Left renal pelvis (tissue), 4 donors: Measurements from ENCODE around the gene TMSB10. TPM values are rescaled to one million over a fixed set of nuclear protein-coding genes. Genes with fewer than 3 reads are reported as not detected.
"Not testable (repeated sequence)": the region's sequence is repeated elsewhere in the genome, so short reads cannot be mapped to it uniquely, and the experiment has no call there.

ENCODE experiments used
- DNase-seq, 4 donors: peaks; one replicate each; pipeline ENCODE4 v3.0.0-alpha.2; 2013; ENCODE audit warnings: low read depth in 4 of 4, low spot score in 3 of 4
- polyA plus RNA-seq, 4 donors: library from polyadenylated mRNA; unstranded; fragments of 120-200 nt; gene quantifications; one replicate each; pipeline ENCODE4 v1.2.1, GENCODE V29; 2013; ENCODE audit not compliant: insufficient read length in 4 of 4

The TMSB10 gene
- 1,000 to 10,000 TPM; 1,416 to 1,653 (median 1,568) TPM for polyA plus RNA-seq

- DNase-seq, result peak in 2 of 4 donors; percentile 47 to 73
Observed at GRCh38 chr2:84905181-84906107, at the start of gene TMSB10. Gene TMSB10 (plus strand): TSS chr2:84905656.

GRCh38 chr2:84855731-84856130 lies 49.7 kb upstream of the TMSB10 start:
- no peak for DNase-seq

GRCh38 chr2:84856787-84857186 lies 48.7 kb upstream of the TMSB10 start:
- DNase-seq, result no peak

GRCh38 chr2:84857566-84857965 lies 47.9 kb upstream of the TMSB10 start:
- no peak for DNase-seq

- DNase-seq, result no peak
Observed at GRCh38 chr2:84858123-84858522, 47.3 kb upstream of the TMSB10 start.

GRCh38 chr2:84858937-84859336 lies 46.5 kb upstream of the TMSB10 start:
- no peak for DNase-seq

GRCh38 chr2:84861539-84861938 lies 43.9 kb upstream of the TMSB10 start:
- DNase-seq, result no peak

- no peak for DNase-seq
Observed at GRCh38 chr2:84862006-84862405, 43.5 kb upstream of the TMSB10 start.

- no peak for DNase-seq
Observed at GRCh38 chr2:84865181-84865783, 40.2 kb upstream of the TMSB10 start.

- no peak for DNase-seq
Observed at GRCh38 chr2:84866122-84866521, 39.3 kb upstream of the TMSB10 start.

- not testable (repeated sequence) for DNase-seq
Observed at GRCh38 chr2:84868327-84868726, 37.1 kb upstream of the TMSB10 start.

- DNase-seq, result no peak
Observed at GRCh38 chr2:84870306-84870705, 35.1 kb upstream of the TMSB10 start.

- DNase-seq, result not testable (repeated sequence)
Observed at GRCh38 chr2:84872691-84873090, 32.8 kb upstream of the TMSB10 start.

- DNase-seq, result no peak
Observed at GRCh38 chr2:84873350-84873749, 32.1 kb upstream of the TMSB10 start.

- no peak for DNase-seq
Observed at GRCh38 chr2:84874381-84875212, 30.9 kb upstream of the TMSB10 start.

- no peak for DNase-seq
Observed at GRCh38 chr2:84875213-84875560, 30.3 kb upstream of the TMSB10 start.

GRCh38 chr2:84875619-84876018 lies 29.8 kb upstream of the TMSB10 start:
- not testable (repeated sequence) for DNase-seq

GRCh38 chr2:84876369-84876768 lies 29.1 kb upstream of the TMSB10 start:
- no peak for DNase-seq

- DNase-seq, result no peak
Observed at GRCh38 chr2:84878459-84878858, 27.0 kb upstream of the TMSB10 start.

- DNase-seq, result no peak
Observed at GRCh38 chr2:84878896-84879583, 26.4 kb upstream of the TMSB10 start.
